Right lobe of liver (tissue), 4 donors: Measurements from ENCODE around the gene PRKCA.

ENCODE experiments used
- POLR2A ChIP-seq: fragments of 450-650 bp; IDR thresholded peaks from one replicate; pipeline ENCODE4 v1.6.1; 2017; ENCODE audit warnings: antibody characterized with exemption, mild to moderate bottlenecking
- TF ChIP-seq, protein P1 (sequence below), 4 donors: fragments of 200-600 bp in 3 of 4; fragments of 450-650 bp in 1 of 4; IDR thresholded peaks; one replicate each; pipeline versions ENCODE4 v1.5.1 to v1.8.0; 2016 to 2022; ENCODE audit warnings: antibody characterized with exemption in 4 of 4, mild to moderate bottlenecking in 2 of 4
- donor health status: DM: no; HTN: no; CAD: no.
- donor health status: DM: no; HTN: no; CAD: no.
- donor health status: DM: no; HTN: yes; CAD: no.

DNA sequence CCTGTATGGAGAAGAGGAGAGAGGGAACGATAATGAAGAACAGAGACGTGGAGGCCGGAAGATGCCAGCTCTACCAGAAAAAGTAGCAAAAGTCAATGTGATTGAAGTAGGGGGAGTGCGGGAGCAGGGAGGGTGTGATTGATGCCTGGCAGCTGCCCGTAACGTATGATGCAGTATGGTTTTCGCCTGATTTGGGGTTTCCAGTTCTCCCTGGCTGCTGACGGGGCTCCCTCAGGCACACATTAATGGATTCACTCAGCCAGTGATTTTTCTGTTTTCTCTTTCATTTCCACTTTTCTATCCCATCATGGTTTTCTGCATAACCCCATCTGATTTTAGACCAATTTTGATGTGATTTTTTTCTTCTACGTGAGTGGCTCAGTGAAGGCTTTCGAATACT, 62.1 kb downstream of the PRKCA start:
- TF ChIP-seq, protein P1, sequence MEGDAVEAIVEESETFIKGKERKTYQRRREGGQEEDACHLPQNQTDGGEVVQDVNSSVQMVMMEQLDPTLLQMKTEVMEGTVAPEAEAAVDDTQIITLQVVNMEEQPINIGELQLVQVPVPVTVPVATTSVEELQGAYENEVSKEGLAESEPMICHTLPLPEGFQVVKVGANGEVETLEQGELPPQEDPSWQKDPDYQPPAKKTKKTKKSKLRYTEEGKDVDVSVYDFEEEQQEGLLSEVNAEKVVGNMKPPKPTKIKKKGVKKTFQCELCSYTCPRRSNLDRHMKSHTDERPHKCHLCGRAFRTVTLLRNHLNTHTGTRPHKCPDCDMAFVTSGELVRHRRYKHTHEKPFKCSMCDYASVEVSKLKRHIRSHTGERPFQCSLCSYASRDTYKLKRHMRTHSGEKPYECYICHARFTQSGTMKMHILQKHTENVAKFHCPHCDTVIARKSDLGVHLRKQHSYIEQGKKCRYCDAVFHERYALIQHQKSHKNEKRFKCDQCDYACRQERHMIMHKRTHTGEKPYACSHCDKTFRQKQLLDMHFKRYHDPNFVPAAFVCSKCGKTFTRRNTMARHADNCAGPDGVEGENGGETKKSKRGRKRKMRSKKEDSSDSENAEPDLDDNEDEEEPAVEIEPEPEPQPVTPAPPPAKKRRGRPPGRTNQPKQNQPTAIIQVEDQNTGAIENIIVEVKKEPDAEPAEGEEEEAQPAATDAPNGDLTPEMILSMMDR (IDR thresholded peaks at IDR 0.05): no peak
- TF ChIP-seq POLR2A: no peak
